SK-N-SH (cell line): ENCODE measurements around the gene PCGF3. TPM values are rescaled to one million over a fixed set of nuclear protein-coding genes. Genes with fewer than 3 reads are reported as not detected.
A peak's percentile ranks its signal among the peaks of the same experiment; 100 is the strongest.

ENCODE experiments used
- CTCF ChIA-PET: fragments of 300-600, 350-600 bp; formaldehyde crosslinking; extraction: SDS; loops from one replicate; lab custom pipeline; 2021; lab: Yijun Ruan, JAX
- POLR2A ChIA-PET: fragments of 350-600 bp; sonication (Branson Sonifier 250); formaldehyde crosslinking; extraction: SDS; loops from one replicate; lab custom pipeline; 2020; ENCODE audit warnings: antibody characterized with exemption, inconsistent platforms; lab: Yijun Ruan, JAX
- DNase-seq: peaks from one replicate; pipeline ENCODE4 v3.0.0; 2012
- H2AFZ ChIP-seq: fragments of 200-600 bp; sonication (generic); 2 replicates; pipeline ENCODE4 v1.8.1; 2016; ENCODE audit warnings: antibody characterized with exemption, mild to moderate bottlenecking, low read depth
- H3F3A ChIP-seq: fragments of 200-600 bp; sonication (generic); replicated peaks from 2 replicates; pipeline ENCODE3; 2016; ENCODE audit warnings: antibody characterized with exemption, mild to moderate bottlenecking; ENCODE audit not compliant: insufficient read depth
- H3K27ac ChIP-seq, 2 experiments: fragments of 200-500 bp in 1 of 2; fragments of 200-600 bp in 1 of 2; sonication (Bioruptor generic) in 1 of 2; sonication (generic), shearing (Covaris generic) in 1 of 2; 2 replicates each; pipeline versions ENCODE4 v1.5.1 to v1.6.1; 2014 to 2016; ENCODE audit warnings: low read depth in 2 of 2, inconsistent platforms in 1 of 2, low read length in 1 of 2, mild to moderate bottlenecking in 1 of 2, mixed read lengths in 1 of 2
- H3K27me3 ChIP-seq: fragments of 200-600 bp; sonication (generic), shearing (Covaris generic); 2 replicates; pipeline ENCODE4 v1.6.1; 2016; ENCODE audit warnings: mixed run types; ENCODE audit not compliant: insufficient read depth
- H3K36me3 ChIP-seq, 2 experiments: fragments of 200-500 bp in 1 of 2; fragments of 200-600 bp in 1 of 2; sonication (Bioruptor generic) in 1 of 2; sonication (generic) in 1 of 2; replicated peaks in 1 of 2; 2 replicates each; pipeline versions ENCODE3 to v1.5.1; 2014 to 2016; ENCODE audit warnings: low read length in 1 of 2, mild to moderate bottlenecking in 1 of 2; ENCODE audit not compliant: insufficient read depth in 2 of 2, control insufficient read depth in 1 of 2
- H3K4me1 ChIP-seq, 2 experiments: fragments of 200-500 bp in 1 of 2; fragments of 200-600 bp in 1 of 2; sonication (Bioruptor generic) in 1 of 2; sonication (generic), shearing (Covaris generic) in 1 of 2; 2 replicates each; pipeline versions ENCODE4 v1.5.1 to v1.6.1; 2014 to 2016; ENCODE audit warnings: low read depth in 1 of 2, low read length in 1 of 2, mixed run types in 1 of 2; ENCODE audit not compliant: insufficient read depth in 2 of 2, control insufficient read depth in 1 of 2
- H3K4me2 ChIP-seq: fragments of 200-600 bp; sonication (generic), shearing (Covaris generic); 2 replicates; pipeline ENCODE4 v1.6.1; 2017; ENCODE audit warnings: mixed run types
- H3K4me3 ChIP-seq, 2 experiments: fragments of 200-500 bp in 1 of 2; fragments of 200-600 bp in 1 of 2; sonication (Bioruptor generic) in 1 of 2; sonication (generic), shearing (Covaris generic) in 1 of 2; 2 replicates each; pipeline versions ENCODE4 v1.5.1 to v1.8.1; 2014 to 2016; ENCODE audit warnings: low read depth in 2 of 2, inconsistent platforms in 1 of 2, low read length in 1 of 2, mild to moderate bottlenecking in 1 of 2, mixed read lengths in 1 of 2, moderate library complexity in 1 of 2
- H3K79me2 ChIP-seq: fragments of 200-600 bp; sonication (generic); 2 replicates; pipeline ENCODE4 v1.8.1; 2017; ENCODE audit warnings: mild to moderate bottlenecking; ENCODE audit not compliant: insufficient read depth
- H3K9ac ChIP-seq: fragments of 200-600 bp; sonication (generic); 2 replicates; pipeline ENCODE4 v1.6.1; 2017; ENCODE audit warnings: mixed run types
- H3K9me2 ChIP-seq: fragments of 200-600 bp; sonication (generic); 2 replicates; pipeline ENCODE4 v1.6.1; 2017; ENCODE audit warnings: mixed run types
- H3K9me3 ChIP-seq: fragments of 200-600 bp; sonication (generic); 2 replicates; pipeline ENCODE4 v1.6.1; 2017; ENCODE audit warnings: mixed run types, mild to moderate bottlenecking, moderate library complexity
- H4K20me1 ChIP-seq: fragments of 200-600 bp; sonication (generic); 2 replicates; pipeline ENCODE4 v1.6.1; 2017; ENCODE audit warnings: mild to moderate bottlenecking, mixed run types; ENCODE audit not compliant: insufficient read depth
- CHD2 ChIP-seq: fragments of 150-350 bp; IDR thresholded peaks from 2 replicates; pipeline ENCODE4 v1.6.1; 2018; ENCODE audit warnings: low read length; ENCODE audit not compliant: partially characterized antibody
- EP300 ChIP-seq, 2 experiments: IDR thresholded peaks; 2 replicates each; pipeline versions ENCODE4 v1.4.0 to v1.6.1; 2012; ENCODE audit warnings: borderline replicate concordance in 1 of 2, low read depth in 1 of 2, low read length in 1 of 2
- FOXM1 ChIP-seq: IDR thresholded peaks from 2 replicates; pipeline ENCODE4 v1.4.0; 2012; ENCODE audit warnings: low read depth, mild to moderate bottlenecking
- GATA2 ChIP-seq: sonication (generic); formaldehyde crosslinking; IDR thresholded peaks from 2 replicates; pipeline ENCODE4 v1.5.0; 2020; ENCODE audit warnings: mild to moderate bottlenecking, missing genetic modification reagents
- IRF3 ChIP-seq: fragments of 150-350 bp; IDR thresholded peaks from 2 replicates; pipeline ENCODE4 v1.6.1; 2016; ENCODE audit warnings: mild to moderate bottlenecking, low read depth, low read length
- JUND ChIP-seq: IDR thresholded peaks from 2 replicates; pipeline ENCODE4 v1.4.0; 2012
- MEF2A ChIP-seq: IDR thresholded peaks from 2 replicates; pipeline ENCODE4 v1.4.0; 2012; ENCODE audit warnings: low read depth, borderline replicate concordance
- NFIC ChIP-seq: IDR thresholded peaks from 2 replicates; pipeline ENCODE4 v1.4.0; 2012; ENCODE audit warnings: borderline replicate concordance
- RAD21 ChIP-seq: IDR thresholded peaks from 2 replicates; pipeline ENCODE4 v1.6.1; 2012; ENCODE audit warnings: mild to moderate bottlenecking, low read length
- RCOR1 ChIP-seq: fragments of 150-350 bp; IDR thresholded peaks from 2 replicates; pipeline ENCODE4 v1.6.1; 2017; ENCODE audit warnings: antibody characterized with exemption, low read length
- REST ChIP-seq: IDR thresholded peaks from 2 replicates; pipeline ENCODE4 v1.6.1; 2012; ENCODE audit warnings: mild to moderate bottlenecking, low read depth, low read length, moderate library complexity
- RFX5 ChIP-seq: IDR thresholded peaks from 2 replicates; pipeline ENCODE4 v1.6.1; 2012; ENCODE audit warnings: mild to moderate bottlenecking, improper control_type of control experiment, low read length
- RXRA ChIP-seq: IDR thresholded peaks from 2 replicates; pipeline ENCODE4 v1.4.0; 2012; ENCODE audit warnings: low read depth, mild to moderate bottlenecking, borderline replicate concordance
- TCF12 ChIP-seq: IDR thresholded peaks from 2 replicates; pipeline ENCODE4 v1.4.0; 2012
- TEAD4 ChIP-seq: IDR thresholded peaks from 2 replicates; pipeline ENCODE4 v1.4.0; 2012; ENCODE audit warnings: mild to moderate bottlenecking, borderline replicate concordance; ENCODE audit not compliant: insufficient read depth
- WGBS: methylation state at CpG from one replicate; pipeline ENCODE4 v1.1.6; 2017; ENCODE audit warnings: low lambda C conversion rate; 5-methylcytosine and 5-hydroxymethylcytosine counted together
- polyA plus RNA-seq, 3 experiments: library from polyadenylated mRNA; depleted of rRNA; stranded (reverse); fragments of >200 nt; gene quantifications; 2 replicates each; pipeline ENCODE4 v1.2.3, GENCODE V29; 2012
- TF ChIP-seq, protein P1 (sequence below): IDR thresholded peaks from 2 replicates; pipeline ENCODE4; 2012
- TF ChIP-seq, protein P2 (sequence below): fragments of 150-350 bp; IDR thresholded peaks from 2 replicates; pipeline ENCODE4 v1.6.1; 2017; ENCODE audit warnings: antibody characterized with exemption, low read length, low read depth, borderline replicate concordance
- TF ChIP-seq, protein P3 (sequence below): IDR thresholded peaks from 2 replicates; pipeline ENCODE4 v1.4.0; 2012; ENCODE audit warnings: low read depth, borderline replicate concordance
- TF ChIP-seq, protein P4 (sequence below): fragments of 200-600 bp; sonication (generic); IDR thresholded peaks from 2 replicates; pipeline ENCODE4 v1.6.1; 2017; ENCODE audit warnings: antibody characterized with exemption, mild to moderate bottlenecking, moderate library complexity

Gene PCGF3
- polyA plus RNA-seq, 1 of the 3 experiments (the other 2 are of a cell fraction) = 44.8 TPM

DNA sequence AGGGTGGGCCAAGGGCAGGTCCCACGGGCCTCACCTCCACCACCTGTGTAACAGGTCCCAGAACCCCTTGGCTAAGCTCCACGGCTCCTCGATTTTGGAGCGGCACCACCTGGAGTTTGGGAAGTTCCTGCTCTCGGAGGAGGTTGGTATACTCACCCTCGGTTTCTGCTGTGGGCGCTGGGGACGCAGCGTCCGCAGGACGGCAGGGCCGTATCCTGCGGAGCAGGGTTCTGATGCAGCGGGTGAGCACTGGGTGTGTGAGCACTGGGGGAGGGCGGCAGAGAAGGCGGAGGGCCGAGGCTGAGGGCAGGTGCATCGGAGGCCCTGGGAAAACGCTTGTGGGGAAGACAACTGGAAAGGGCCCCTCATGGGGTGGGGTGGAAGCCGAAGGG, 42.6 kb upstream of the PCGF3 start:
- TF ChIP-seq, protein P1, sequence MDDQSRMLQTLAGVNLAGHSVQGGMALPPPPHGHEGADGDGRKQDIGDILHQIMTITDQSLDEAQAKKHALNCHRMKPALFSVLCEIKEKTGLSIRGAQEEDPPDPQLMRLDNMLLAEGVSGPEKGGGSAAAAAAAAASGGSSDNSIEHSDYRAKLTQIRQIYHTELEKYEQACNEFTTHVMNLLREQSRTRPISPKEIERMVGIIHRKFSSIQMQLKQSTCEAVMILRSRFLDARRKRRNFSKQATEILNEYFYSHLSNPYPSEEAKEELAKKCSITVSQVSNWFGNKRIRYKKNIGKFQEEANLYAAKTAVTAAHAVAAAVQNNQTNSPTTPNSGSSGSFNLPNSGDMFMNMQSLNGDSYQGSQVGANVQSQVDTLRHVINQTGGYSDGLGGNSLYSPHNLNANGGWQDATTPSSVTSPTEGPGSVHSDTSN = no peak
- no peak for TF ChIP-seq TEAD4
- no peak for TF ChIP-seq RCOR1
- TF ChIP-seq EP300 (IDR thresholded peaks at IDR 0.05; ENCODE audit: borderline replicate concordance in 1 of 2, low read depth in 1 of 2, low read length in 1 of 2) = no peak
- TF ChIP-seq JUND = no peak
- TF ChIP-seq RAD21 = no peak
- TF ChIP-seq FOXM1 = no peak
- TF ChIP-seq RFX5 = no peak
- TF ChIP-seq CHD2 = no peak
- TF ChIP-seq, protein P2, sequence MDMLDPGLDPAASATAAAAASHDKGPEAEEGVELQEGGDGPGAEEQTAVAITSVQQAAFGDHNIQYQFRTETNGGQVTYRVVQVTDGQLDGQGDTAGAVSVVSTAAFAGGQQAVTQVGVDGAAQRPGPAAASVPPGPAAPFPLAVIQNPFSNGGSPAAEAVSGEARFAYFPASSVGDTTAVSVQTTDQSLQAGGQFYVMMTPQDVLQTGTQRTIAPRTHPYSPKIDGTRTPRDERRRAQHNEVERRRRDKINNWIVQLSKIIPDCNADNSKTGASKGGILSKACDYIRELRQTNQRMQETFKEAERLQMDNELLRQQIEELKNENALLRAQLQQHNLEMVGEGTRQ = no peak
- TF ChIP-seq, protein P3, sequence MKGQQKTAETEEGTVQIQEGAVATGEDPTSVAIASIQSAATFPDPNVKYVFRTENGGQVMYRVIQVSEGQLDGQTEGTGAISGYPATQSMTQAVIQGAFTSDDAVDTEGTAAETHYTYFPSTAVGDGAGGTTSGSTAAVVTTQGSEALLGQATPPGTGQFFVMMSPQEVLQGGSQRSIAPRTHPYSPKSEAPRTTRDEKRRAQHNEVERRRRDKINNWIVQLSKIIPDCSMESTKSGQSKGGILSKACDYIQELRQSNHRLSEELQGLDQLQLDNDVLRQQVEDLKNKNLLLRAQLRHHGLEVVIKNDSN = no peak
- no peak for TF ChIP-seq REST
- no peak for TF ChIP-seq GATA2 (CRISPR knock-in tag)
- TF ChIP-seq NFIC = no peak
- TF ChIP-seq, protein P4, sequence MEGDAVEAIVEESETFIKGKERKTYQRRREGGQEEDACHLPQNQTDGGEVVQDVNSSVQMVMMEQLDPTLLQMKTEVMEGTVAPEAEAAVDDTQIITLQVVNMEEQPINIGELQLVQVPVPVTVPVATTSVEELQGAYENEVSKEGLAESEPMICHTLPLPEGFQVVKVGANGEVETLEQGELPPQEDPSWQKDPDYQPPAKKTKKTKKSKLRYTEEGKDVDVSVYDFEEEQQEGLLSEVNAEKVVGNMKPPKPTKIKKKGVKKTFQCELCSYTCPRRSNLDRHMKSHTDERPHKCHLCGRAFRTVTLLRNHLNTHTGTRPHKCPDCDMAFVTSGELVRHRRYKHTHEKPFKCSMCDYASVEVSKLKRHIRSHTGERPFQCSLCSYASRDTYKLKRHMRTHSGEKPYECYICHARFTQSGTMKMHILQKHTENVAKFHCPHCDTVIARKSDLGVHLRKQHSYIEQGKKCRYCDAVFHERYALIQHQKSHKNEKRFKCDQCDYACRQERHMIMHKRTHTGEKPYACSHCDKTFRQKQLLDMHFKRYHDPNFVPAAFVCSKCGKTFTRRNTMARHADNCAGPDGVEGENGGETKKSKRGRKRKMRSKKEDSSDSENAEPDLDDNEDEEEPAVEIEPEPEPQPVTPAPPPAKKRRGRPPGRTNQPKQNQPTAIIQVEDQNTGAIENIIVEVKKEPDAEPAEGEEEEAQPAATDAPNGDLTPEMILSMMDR = no peak
- no peak for TF ChIP-seq TCF12
- no peak for TF ChIP-seq MEF2A
- TF ChIP-seq RXRA = no peak
- no peak for TF ChIP-seq IRF3
- Histone ChIP-seq H3K4me2 (peak overlapping the region; percentile 70), H3K4me1 (peaks cover 0 to 22% of the 10 kb centered on the region in 2 experiments; a peak in 1 of 4 replicates), H3K36me3 (no peaks in the 10 kb centered on the region), H4K20me1 (no peaks in the 10 kb centered on the region), H3K9ac (no peak overlapping the region; the same call in 1 of the 2 replicates), H3K79me2 (no peaks in the 10 kb centered on the region), H3K9me2 (no peaks in the 10 kb centered on the region), H3K27me3 (no peaks in the 10 kb centered on the region), H3K27ac (peak overlapping the region in 1 of 2 experiments; percentile 82; a peak in 1 of 4 replicates), H3K9me3 (no peaks in the 10 kb centered on the region), H2AFZ (no peak overlapping the region; the same call in 1 of the 2 replicates), H3K4me3 (peak overlapping the region; percentile 61 to 66; a peak in 3 of 4 replicates), H3F3A (no peaks in the 10 kb centered on the region)
- POLR2A ChIA-PET = interaction anchor here (2.4 kb wide), 1 partner anchor 11 kb away, joined by 24 read pairs; the partner anchor contains the start of genes ATP5ME and MYL5
- CTCF ChIA-PET = interaction anchor here (1.1 kb wide), 1 partner anchor 8 kb away, joined by 3 read pairs; no protein-coding TSS in a partner anchor
- no peak for DNase-seq
- WGBS = 61% methylated on average over 15 of the region's 20 CpGs
